Thyroid gland (tissue), 4 donors: ENCODE measurements around the gene KCTD8.

ENCODE experiments used
- CTCF ChIP-seq, 6 experiments: fragments of 200-600 bp in 3 of 6; fragments of 450-650 bp in 3 of 6; sonication (generic) in 3 of 6; IDR thresholded peaks; one replicate each; pipeline ENCODE4 v1.5.1; 2016 to 2019; ENCODE audit warnings: antibody characterized with exemption in 6 of 6, mild to moderate bottlenecking in 2 of 6, inconsistent platforms in 1 of 6, moderate library complexity in 1 of 6
- POLR2A ChIP-seq, 2 donors: fragments of 450-650 bp; IDR thresholded peaks; one replicate each; pipeline ENCODE4 v1.6.1; 2017; ENCODE audit warnings: antibody characterized with exemption in 2 of 2, mild to moderate bottlenecking in 2 of 2, moderate library complexity in 1 of 2

DNA sequence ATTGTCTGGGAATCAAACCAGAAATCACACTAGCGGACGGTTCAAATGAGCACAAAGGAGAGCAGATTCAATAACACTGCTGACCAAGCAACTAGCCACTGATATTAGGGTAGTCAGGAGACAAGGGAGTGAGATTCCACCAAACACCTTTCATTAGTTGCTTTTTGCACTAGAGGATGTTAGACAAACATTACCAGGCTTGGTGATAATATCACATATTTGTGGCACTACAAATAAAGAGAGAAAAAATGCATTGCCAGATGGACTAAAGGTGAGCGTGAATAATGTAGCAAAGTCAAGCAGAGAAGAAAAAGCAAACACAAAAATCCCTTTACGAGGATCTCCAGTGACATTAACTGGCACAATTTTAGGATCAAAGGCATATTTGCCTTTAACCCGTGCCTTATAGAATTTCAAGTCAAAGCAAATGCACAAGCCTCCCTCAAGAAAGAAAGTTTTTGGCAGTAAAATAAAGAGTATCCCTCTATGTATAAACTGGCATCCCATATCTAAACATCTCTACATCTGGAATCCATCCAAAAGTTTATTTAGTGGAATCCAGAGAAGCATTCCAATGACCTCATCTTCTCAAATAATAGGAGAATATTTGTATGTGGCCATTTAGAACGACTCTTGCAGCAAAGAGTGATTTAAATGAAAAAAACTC lies 290.9 kb downstream of the KCTD8 start:
- TF ChIP-seq CTCF (IDR thresholded peaks at IDR 0.05) (no peak), POLR2A (IDR thresholded peaks at IDR 0.05) (no peak)
